SJSA1 (cell line): ENCODE data around the gene PRPSAP2. TPM values are rescaled to one million over a fixed set of nuclear protein-coding genes. Genes with fewer than 3 reads are reported as not detected.

Experiments
- DNase-seq, 2 experiments: peaks; one replicate each; pipeline ENCODE4 v3.0.0-alpha.2; 2015 to 2020; ENCODE audit warnings: low spot score in 2 of 2, low read depth in 1 of 2
- H3K27ac ChIP-seq: fragments of 250-450 bp; sonication (Bioruptor Pico); 2 replicates; pipeline ENCODE4 v1.5.1; 2020; ENCODE audit warnings: mild to moderate bottlenecking, moderate library complexity
- H3K27me3 ChIP-seq: fragments of 250-450 bp; sonication (Bioruptor Pico); replicated peaks from 2 replicates; pipeline ENCODE4 v1.5.1; 2020; ENCODE audit warnings: mild to moderate bottlenecking, moderate library complexity
- H3K36me3 ChIP-seq: fragments of 250-450 bp; sonication (Bioruptor Pico); 2 replicates; pipeline ENCODE4 v1.5.1; 2020; ENCODE audit warnings: mild to moderate bottlenecking
- H3K4me1 ChIP-seq: fragments of 250-450 bp; sonication (Bioruptor Pico); replicated peaks from 2 replicates; pipeline ENCODE4 v1.6.1; 2021; ENCODE audit warnings: mild to moderate bottlenecking
- H3K4me3 ChIP-seq: fragments of 250-450 bp; sonication (Bioruptor Pico); 2 replicates; pipeline ENCODE4 v1.5.1; 2020; ENCODE audit warnings: mild to moderate bottlenecking
- H3K9me3 ChIP-seq: fragments of 250-450 bp; sonication (Bioruptor Pico); replicated peaks from 2 replicates; pipeline ENCODE4 v1.5.1; 2020; ENCODE audit warnings: mild to moderate bottlenecking
- total RNA-seq: library from RNA; depleted of rRNA; stranded (reverse); fragments of >200 nt; shearing (Covaris generic); gene quantifications from 2 replicates; pipeline ENCODE4 v1.2.3, GENCODE V29; 2014

Gene PRPSAP2
- total RNA-seq, 1 experiment from 2014 or later, result 59.9 TPM

DNA sequence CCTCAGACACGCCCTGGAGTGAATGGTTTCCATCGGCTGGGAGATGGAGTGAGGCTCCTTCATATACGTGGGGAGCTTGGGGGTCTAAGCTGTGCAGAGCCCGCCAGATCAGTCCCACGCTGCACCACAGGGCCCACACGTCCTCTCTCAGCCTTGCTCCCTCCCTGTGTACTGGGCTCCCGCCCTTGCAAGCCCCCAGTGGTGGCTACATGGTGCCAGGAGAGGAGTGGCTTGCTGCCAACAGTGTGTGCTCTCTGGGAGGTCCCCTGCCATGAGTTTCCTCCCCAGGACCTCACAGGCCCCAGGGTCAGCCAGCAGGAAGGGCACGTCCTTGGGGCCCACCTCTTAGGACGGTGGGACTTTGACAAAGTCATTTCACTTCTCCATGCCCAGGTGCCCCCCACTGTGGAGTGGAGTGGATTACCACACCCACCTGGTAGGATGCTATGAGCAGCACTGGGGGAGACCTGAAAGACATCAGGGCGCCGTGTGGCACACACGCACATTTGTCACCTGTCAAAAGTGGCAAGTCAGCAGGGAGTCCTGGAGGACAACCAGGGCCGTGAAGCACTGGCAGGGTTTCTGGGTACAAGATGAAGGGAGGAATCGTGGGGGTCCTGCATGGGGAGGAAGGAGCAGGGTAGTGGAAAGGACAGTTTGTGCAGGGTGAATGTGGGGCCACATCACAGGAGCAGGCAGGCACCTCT is 107.8 kb downstream of the PRPSAP2 start:
- Histone ChIP-seq H3K4me1 (peaks cover 63% of the 10 kb centered on the region), H3K36me3 (0 out of 2 replicates have a peak, but pooled peaks cover 5% of the 10 kb centered on the region), H3K4me3 (no peak overlapping the region), H3K9me3 (no peaks in the 10 kb centered on the region), H3K27ac (no peak overlapping the region), H3K27me3 (no peaks in the 10 kb centered on the region)
- DNase-seq, result peak in 1 of 2 experiments; percentile 44

DNA sequence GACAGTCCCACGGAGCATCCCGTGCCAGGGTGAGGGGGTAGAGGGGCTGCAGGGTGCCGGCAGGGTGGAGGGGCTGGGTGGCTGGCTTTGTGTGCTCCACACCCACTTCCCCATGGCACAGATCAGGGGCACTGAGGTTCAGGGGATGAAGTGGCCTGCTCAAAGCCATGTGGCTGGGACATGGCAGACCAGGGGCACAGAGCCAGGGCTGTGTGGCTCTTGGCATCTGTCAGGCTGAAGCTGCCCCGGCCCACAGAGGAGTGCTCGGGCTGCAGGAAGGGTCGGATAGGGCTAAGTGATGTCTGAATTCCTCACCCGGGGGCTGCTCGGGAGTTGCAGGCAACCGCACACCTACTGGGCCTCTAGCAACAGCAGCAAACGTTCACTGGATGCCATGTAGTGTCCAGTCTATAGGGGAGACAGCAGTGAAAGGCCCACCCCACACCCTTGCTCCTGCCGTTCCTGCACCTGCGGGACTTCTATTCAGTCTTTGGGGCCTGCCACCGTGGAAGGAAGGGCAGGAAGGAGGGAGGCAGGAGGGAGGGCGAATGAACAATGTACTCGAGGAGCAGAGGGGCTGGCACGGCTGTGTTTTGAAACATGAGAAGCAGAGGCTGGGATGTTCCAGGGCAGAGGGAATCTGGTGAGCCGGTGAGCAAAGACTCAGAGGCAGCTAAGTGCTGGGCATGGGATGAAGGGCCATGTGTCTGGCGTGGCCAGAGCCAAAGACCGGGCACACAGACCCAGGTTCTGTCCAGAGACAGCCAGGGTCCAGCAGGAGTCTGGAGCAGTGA is 109.1 kb downstream of the PRPSAP2 start:
- no peaks in the 10 kb centered on the region for H3K27me3 ChIP-seq
- peaks cover 9% of the 10 kb centered on the region for H3K36me3 ChIP-seq
- no peak overlapping the region for H3K27ac ChIP-seq
- DNase-seq, result no peak
- H3K4me1 ChIP-seq, result peaks cover 49% of the 10 kb centered on the region
- H3K4me3 ChIP-seq, result no peak overlapping the region
- H3K9me3 ChIP-seq, result no peaks in the 10 kb centered on the region

DNA sequence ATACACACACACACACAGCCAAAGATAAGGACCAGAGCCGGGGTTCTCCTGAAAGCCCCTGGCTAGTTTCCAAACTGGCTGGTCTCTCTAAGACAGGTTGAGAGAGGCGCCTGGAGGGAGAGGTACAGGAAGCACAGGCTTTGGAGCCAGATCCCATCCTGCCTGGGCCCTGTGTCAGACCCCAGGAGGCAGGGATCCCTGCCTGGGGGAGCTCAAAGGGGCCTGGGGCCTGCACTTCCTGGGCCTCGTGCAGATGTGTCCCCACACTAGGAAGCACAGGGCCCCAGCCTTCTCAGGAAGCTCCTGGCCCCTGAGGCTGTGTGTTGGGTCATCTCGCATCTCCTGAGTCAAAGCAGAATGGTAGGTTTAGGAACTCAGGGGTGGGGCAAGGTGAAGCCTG is 110.0 kb downstream of the PRPSAP2 start:
- H3K4me3 ChIP-seq, result no peak overlapping the region
- H3K4me1 ChIP-seq, result peaks cover 40% of the 10 kb centered on the region
- H3K36me3 ChIP-seq, result peaks cover 9% of the 10 kb centered on the region
- no peaks in the 10 kb centered on the region for H3K9me3 ChIP-seq
- DNase-seq, result no peak
- H3K27ac ChIP-seq, result no peak overlapping the region
- H3K27me3 ChIP-seq, result no peaks in the 10 kb centered on the region

DNA sequence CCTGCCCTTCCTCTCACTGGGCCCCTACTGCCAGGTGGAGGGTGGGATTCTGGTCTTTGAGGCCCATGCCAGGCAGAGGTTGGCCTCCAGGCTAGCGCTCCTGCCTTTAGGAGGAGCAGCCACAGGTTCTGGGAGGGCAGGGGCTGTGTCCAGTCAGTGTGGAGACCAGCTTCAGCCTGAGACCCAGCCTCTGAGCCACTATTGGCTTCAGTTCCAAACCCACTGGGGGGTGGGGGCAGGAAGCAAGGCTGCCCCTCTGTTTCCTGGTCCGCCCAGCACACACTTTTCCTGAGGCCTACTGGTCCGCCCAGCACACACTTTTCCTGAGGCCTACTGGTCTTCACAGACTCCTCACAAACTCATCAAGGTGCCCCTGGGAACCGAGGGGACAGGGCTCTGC is 110.4 kb downstream of the PRPSAP2 start:
- Histone ChIP-seq H3K4me3 (no peak overlapping the region), H3K9me3 (no peaks in the 10 kb centered on the region), H3K27ac (no peak overlapping the region), H3K36me3 (peaks cover 9% of the 10 kb centered on the region), H3K27me3 (no peaks in the 10 kb centered on the region), H3K4me1 (peaks cover 36% of the 10 kb centered on the region)
- no peak for DNase-seq

DNA sequence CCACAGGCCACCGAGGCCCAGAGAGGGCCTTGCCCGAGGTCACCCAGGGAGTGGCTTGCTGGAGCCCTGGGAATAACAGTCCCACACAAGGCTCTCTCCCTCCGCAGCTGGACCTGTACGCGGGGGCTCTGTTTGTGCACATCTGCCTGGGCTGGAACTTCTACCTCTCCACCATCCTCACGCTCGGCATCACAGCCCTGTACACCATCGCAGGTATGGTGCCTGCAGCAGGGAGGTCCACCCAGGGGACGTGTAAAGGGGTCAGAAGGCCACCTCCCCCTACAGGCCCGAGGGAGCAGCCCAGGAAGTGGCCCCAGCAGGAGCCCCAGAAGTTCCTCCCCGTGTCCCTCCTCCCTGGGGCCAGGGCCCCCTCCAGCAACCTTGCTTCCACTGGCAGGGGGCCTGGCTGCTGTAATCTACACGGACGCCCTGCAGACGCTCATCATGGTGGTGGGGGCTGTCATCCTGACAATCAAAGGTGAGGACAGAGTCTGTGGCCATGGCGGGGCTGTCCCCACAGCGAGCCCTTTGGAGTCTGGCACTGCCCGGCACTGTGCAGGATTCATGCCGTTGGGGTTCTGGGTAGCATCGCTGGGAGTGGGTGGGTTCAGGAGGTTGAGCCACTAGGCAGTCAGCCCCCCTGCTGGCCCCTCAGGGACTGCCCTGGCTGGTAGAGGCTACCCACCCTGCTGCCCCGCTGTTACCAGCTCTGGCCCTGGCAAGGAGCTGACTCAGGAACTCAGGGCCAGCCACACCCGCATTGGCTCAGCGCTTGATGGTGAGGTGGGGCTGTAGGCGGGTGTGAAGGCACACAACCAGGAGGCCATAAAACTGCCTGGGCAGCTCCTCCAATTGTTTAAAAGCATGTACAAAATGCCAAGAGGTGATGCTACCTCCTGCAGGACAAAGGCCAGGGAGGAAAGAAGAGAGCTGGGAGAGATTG is 111.3 kb downstream of the PRPSAP2 start:
- Histone ChIP-seq H3K27me3 (no peaks in the 10 kb centered on the region), H3K9me3 (no peaks in the 10 kb centered on the region), H3K4me3 (no peak overlapping the region), H3K36me3 (peaks cover 9% of the 10 kb centered on the region), H3K27ac (no peak overlapping the region), H3K4me1 (peaks cover 27% of the 10 kb centered on the region)
- DNase-seq, result no peak

DNA sequence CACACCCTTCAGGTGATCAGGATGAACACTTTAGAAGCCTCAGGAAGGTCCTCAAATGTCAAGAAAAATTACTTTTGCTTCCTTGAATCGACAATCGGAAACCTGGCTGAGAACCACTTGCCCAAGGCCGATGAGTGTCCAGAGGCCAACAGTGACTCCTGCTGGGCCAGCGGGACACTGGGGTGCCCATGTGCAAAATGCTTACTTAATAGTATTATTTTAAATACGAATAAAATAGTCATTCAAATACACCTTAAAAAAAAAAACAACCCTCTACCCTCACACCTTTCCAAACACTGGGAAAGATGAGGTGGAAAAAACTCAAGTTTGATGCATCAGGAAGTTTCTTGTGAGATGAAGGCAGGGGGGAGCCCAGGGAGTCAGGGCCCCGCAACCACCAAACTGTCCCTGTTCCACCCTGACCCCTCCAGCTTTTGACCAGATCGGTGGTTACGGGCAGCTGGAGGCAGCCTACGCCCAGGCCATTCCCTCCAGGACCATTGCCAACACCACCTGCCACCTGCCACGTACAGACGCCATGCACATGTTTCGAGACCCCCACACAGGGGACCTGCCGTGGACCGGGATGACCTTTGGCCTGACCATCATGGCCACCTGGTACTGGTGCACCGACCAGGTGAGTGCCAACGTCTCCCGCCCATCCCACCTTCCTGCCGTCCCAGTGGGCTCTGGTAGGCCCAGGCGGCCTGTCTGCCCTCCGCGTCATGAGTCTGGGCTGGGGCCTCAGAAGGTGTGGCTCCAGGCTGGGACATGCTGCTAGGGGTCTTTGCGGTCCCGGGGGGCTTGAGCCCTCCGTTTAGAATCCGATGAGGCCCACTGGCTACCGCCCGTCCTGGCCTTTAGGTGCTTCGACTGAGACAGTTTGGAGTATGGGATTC is 112.9 kb downstream of the PRPSAP2 start:
- DNase-seq, result no peak
- no peaks in the 10 kb centered on the region for H3K27me3 ChIP-seq
- no peaks in the 10 kb centered on the region for H3K9me3 ChIP-seq
- no peak overlapping the region for H3K4me3 ChIP-seq
- H3K27ac ChIP-seq, result no peak overlapping the region
- peaks cover 9% of the 10 kb centered on the region for H3K36me3 ChIP-seq
- H3K4me1 ChIP-seq, result peaks cover 14% of the 10 kb centered on the region

DNA sequence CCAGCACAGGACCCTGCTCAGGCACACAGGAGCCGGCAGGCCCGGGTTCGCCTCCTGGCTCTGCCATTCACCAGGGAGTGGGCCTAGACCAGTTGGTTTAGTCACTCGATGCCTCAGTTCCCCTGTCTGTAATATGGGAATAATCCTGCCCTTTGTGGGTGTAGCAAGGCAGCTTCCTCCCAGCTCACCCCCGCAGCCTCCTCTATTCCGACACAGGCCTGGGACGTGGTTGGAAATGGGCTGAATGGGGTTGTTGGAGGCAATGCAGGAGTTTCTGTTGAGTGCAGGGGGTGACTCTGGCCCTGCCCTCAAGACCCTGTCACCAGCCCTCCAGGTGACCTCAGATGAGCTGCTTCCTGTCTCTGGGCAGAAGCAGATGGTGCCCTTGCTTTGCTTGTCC is 113.9 kb downstream of the PRPSAP2 start:
- H3K4me3 ChIP-seq, result no peak overlapping the region
- H3K9me3 ChIP-seq, result no peaks in the 10 kb centered on the region
- H3K4me1 ChIP-seq, result peaks cover 9% of the 10 kb centered on the region
- no peak for DNase-seq
- H3K27ac ChIP-seq, result no peak overlapping the region
- peaks cover 9% of the 10 kb centered on the region for H3K36me3 ChIP-seq
- no peaks in the 10 kb centered on the region for H3K27me3 ChIP-seq

DNA sequence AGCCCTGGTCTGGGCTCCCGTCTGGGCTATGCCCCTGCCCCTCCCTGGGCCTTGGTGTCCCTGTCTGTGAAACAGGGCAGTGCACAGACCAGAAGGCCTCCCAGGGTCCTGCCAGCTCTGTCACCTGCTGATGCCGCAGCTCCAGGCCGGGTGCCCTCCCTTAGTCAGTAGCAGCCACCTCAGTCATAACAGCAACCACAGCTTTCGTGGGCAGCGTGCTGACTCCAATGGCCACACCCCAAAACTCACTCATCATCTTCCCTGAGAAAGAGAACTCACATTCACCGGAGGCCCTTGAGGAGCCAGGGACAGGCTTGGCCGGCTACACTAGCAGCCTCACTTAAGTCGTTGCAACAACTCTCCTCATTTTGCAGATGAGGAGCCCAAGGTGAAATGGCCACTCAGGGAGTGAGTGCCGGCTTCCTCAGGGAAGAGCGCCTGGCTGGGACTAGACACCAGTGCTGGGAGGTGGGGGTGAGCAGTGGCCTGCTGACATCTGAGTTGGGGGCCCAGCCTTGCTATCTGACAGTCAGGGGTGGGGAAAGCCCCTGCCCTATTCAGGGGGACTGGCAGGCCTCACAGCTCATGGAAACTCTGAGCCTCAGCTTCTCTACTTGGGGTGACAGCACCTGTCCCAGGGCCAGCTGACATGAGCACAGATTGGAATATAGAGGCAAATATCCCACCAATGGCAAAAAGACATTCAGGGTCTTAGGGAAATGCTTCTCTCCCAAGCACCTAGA is 116.6 kb downstream of the PRPSAP2 start:
- Histone ChIP-seq H3K9me3 (no peaks in the 10 kb centered on the region), H3K27me3 (no peaks in the 10 kb centered on the region), H3K36me3 (peaks cover 18% of the 10 kb centered on the region), H3K27ac (no peak overlapping the region), H3K4me3 (no peak overlapping the region), H3K4me1 (peaks cover 2% of the 10 kb centered on the region; the same call in 1 of the 2 replicates)
- no peak for DNase-seq

DNA sequence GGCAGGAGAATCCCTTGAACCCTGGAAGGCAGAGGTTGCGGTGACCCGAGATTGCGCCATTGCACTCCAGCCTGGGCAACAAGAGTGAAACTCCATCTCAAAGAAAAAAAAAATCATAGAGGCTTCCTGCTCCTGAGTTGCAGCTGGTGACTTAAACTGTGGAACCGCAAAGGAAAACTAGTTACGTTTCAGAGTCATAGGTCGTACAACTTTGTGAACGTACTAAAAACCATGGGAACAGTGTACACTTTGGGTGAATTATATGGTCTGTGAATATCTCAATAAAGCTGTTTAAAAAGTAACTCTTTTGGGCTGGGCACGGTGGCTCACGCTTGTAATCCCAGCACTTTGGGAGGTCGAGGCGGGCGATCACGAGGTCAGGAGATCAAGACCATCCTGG is 117.7 kb downstream of the PRPSAP2 start:
- no peaks in the 10 kb centered on the region for H3K27me3 ChIP-seq
- DNase-seq, result no peak

DNA sequence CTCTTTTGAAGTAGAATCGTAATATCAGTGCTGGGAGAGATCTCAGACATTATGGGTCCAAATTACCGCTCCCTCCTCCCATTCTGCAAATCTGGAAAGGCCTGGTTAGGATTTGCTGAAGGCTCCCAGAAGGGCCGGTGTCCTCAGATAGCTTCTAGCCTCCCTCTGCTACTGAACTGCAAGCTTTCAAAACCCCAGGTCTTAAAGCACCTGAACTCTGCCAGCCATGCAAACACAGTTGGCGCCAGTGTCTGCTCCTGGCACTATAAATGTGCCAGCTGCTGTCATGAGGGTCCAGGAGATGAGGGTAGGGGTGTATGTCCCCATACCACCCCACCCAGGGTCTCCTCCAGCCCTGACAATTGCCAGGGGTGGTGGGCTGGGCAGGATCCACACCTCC is 118.3 kb downstream of the PRPSAP2 start:
- H3K27ac ChIP-seq, result no peak overlapping the region
- DNase-seq, result no peak
- no peaks in the 10 kb centered on the region for H3K27me3 ChIP-seq
- no peak overlapping the region for H3K4me3 ChIP-seq
- peaks cover 4% of the 10 kb centered on the region for H3K4me1 ChIP-seq
- peaks cover 11% of the 10 kb centered on the region for H3K36me3 ChIP-seq
- H3K9me3 ChIP-seq, result no peaks in the 10 kb centered on the region

More for the DNA sequence above, 117.7 kb downstream of the PRPSAP2 start:
- Histone ChIP-seq H3K9me3 (no peaks in the 10 kb centered on the region), H3K4me3 (no peak overlapping the region), H3K36me3 (peaks cover 16% of the 10 kb centered on the region), H3K27ac (no peak overlapping the region), H3K4me1 (no peaks in the 10 kb centered on the region)

DNA sequence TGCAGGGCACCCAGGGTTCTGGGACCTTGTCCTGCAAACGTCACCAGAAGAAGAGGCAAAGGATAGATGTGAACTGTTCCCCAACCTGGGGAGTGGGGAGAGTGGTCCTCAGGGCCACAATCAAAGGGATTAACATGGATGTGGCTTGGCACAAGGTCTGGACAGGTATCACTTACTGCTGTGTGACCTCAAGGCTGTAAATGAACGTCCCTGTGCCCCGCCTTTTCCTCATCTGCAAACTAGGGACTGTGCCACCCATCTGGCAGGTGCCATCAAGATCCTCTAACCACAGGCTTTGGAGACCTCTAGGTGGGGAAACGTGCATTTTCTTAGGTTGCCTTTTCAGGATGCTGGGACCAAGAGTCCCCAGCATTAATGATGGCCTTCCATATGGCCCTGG is 119.1 kb downstream of the PRPSAP2 start:
- Histone ChIP-seq H3K9me3 (no peaks in the 10 kb centered on the region), H3K27me3 (no peaks in the 10 kb centered on the region), H3K4me1 (peaks cover 12% of the 10 kb centered on the region), H3K4me3 (no peak overlapping the region), H3K27ac (no peak overlapping the region), H3K36me3 (peaks cover 11% of the 10 kb centered on the region)
- no peak for DNase-seq

DNA sequence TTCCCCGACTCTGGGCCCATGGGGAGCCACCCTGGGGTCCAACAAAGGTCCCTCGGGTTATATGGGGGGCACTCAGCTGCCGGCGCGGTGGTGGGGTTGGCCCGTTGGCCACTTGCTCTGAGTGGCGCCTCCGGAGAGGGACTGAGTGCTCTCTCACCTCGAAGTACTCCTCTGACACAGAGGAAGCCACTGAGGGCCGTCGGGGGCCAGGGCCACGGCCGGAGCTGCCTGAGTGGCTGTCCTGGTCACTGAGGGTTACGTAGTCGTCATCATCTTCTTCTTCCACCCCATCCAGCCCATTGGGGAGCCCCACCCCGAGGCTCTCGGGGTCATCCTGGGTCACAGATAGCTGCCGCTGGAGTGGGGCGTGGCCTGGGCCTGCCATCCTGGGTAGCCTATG is 119.7 kb downstream of the PRPSAP2 start:
- peaks cover 16% of the 10 kb centered on the region for H3K36me3 ChIP-seq
- DNase-seq, result no peak
- H3K4me1 ChIP-seq, result peaks cover 17% of the 10 kb centered on the region
- no peaks in the 10 kb centered on the region for H3K27me3 ChIP-seq
- no peak overlapping the region for H3K27ac ChIP-seq
- H3K9me3 ChIP-seq, result no peaks in the 10 kb centered on the region
- H3K4me3 ChIP-seq, result no peak overlapping the region
